ENCODE measurements around the gene P2RY6.

Gene P2RY6

DNA sequence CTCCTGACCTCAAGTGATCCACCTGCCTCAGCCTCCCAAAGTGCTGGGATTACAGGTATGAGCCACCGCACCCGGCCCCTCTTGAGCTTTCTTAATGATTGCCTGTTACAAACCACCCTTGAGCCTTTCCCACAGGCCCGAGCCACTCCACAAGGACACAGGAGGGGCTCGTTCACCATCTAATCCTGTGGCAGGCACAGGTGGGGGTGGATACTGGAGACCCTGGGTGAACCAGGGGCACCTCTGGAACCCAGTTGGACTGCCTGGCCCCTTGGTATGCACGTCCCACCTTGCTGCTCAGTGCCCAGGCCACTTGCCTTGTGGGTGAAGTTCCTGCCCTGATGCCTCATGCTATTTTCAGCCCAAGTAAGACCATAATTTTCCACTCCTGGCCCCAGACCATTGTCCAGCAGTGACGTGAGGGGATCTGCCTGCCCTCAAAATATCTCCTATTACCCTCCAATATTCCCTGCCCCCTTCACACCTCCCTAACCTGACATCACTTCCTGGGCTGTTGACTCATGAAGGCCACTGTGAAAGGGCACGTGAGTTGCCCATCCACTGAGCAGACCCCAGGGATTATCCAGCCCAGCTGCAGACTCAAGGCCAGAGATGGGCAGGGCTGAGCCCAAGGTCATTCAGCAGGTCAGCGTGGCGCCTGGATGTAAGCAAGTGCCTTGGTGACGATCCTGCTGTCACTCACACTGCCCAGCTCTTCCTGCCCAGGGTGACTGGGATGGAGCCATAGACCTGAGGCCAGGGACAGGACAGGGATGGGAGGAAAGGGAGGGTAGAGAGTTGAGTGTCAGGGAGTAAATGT is 34.5 kb upstream of the P2RY6 start:
- DNase-seq (ENCODE audit: low read depth): peak; percentile 70

DNA sequence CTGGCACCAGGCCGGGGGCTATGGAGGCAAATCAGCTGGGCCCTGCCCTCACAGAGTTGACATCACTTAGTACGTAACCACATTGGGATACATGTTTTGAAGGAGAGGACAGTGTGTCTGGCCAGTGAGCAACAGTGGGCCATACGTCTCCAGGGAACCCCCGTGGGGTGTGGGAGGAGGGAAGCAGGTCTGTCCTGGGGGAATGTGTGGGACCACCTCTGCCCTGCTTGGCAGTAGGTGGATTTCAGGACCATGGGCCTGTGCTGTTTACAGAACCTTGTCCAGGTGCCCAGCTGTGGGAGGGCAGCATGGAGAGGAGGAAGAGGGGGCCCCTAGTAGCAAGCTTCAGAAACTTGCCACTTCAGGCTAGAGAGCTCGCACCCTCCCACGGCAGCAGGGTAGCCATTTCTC is 33.0 kb upstream of the P2RY6 start:
- no peak for DNase-seq (ENCODE audit: low read depth)

DNA sequence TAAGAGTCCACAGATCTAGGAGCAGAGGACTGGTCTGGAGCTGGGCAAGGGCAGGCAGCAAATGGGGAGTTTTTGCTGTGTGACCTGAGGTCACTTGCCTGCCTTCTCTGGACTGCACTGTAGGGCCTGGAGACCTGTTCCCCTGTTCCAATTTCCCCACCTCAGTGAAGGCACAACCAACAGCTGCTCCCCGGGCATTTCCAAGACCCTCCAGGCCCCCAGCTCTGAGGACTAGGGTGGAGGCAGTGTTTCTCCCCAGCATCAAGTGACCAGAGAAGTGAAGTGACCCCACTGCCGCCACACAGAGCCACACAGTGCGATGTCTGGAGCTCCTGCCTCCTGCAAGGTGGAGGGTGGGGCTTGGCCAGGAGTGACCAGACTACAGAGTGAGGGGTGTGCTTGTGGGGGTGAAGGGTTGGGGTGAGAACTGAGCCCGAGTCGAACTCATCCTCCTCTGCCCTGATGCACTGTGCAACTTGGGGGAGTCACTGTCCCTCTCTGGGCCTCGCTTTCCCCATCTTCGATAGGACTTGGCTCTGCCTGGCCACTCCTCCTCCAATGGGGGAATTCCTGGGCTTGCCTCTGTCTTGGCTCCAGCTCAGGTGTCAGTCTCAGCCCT is 32.5 kb upstream of the P2RY6 start:
- no peak for DNase-seq (ENCODE audit: low read depth)

DNA sequence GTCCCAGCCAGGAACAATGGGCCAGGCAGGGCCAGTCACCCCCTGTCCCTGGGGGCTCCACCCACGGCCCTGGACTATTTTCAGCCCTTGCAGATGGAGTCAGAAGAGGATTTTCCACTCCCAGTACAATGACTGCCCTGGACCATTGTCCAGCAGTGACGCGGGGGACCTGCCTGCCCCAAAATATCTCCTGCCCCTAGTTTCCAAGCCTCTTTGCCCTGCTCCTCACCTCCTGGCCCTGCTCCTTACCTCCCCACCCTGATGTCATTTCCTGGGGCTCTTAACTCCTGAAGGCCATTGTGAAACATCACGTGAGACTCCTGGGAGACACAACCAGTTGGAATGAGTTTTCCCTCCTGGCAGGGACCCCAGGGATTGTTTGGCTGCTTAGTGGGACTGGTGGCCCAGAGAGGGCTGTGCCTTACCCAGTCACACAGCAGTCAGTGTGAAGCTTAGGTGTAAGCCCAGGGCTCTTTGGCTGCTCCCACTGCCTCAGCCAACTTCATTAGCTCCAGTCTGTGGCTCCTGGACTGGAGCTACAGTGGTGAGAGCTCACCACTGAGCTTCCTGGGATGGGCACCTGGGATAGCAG is 31.9 kb upstream of the P2RY6 start:
- peak; percentile 53 for DNase-seq (ENCODE audit: low read depth)

DNA sequence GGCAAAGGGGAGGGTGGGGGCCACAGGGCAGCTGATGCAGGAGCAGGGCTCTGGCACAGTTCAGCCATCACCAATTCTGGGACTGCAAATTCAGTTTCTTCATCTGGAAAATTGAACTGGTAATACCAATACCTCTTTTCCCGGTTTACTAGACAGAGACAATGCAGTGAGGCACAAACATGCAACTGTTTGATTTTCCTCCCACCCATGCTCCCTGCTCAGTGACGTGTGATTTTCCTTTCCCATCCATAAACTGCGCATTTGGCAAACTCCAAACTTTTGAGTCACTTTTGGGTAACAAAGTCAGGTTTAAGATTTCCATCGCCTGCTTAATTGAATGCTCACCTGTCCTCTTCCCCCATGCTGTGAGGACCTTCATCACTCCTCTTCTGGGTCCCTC is 30.8 kb upstream of the P2RY6 start:
- no peak for DNase-seq (ENCODE audit: low read depth)

DNA sequence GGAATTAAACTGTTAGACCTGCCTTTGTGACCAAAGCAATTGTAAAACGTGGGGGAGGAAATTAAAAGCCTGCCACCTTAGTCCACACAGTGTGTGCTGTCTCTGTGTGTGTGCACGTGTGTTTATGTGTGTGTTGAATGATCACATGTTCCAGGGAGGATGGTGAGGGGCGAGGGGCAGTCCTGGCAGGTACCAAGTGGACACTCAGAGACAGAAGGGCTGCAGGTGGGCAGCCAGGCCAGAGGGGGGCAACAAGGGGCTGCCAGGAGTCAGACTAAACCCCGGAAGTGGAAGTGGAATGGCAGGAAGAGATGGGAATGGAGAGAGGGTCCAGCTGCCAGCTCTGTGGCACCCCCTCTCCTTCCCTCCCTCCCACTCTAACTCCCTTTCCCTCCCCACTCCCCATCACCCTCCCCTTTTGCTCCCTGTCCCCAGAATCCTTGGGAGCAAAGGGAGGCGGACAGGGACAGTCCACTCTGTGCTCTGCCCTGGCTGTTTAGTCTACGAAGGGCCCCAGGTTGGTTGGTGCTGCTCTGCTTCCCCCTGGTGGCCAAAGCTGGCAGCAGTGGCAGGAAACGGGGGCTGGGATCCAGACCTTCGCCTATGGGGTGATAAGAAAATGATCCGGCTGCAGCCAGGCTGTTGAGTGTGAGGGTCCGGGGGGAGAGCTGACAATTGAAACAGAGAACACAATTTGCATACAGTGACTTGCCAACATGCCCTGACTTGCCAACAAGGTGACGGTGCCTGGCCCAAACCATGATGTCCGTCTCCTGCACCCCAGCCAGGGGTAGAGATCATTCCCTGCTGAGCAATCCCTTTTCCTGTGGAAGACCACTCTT is 29.7 kb upstream of the P2RY6 start:
- DNase-seq (ENCODE audit: low read depth): peak; percentile 79

DNA sequence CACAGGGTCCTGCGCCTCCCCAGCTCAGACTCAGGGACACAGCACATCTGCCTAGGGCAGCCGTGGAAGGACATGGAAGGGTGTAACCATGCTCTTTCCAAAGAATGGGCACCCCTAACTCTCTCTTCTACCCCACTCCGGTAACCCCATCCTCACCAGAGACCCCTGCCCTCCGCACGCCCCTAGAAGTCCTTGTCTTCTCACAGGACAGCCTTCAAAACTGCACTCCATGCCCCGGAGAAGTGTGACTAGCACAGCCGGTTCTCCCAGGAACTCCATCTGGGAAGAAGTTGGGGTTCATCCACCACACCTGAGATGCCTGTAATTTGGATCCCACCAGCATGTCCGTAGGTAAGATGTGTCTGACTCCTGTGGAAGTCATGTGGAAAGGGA is 29.0 kb upstream of the P2RY6 start:
- DNase-seq (ENCODE audit: low read depth): no peak

DNA sequence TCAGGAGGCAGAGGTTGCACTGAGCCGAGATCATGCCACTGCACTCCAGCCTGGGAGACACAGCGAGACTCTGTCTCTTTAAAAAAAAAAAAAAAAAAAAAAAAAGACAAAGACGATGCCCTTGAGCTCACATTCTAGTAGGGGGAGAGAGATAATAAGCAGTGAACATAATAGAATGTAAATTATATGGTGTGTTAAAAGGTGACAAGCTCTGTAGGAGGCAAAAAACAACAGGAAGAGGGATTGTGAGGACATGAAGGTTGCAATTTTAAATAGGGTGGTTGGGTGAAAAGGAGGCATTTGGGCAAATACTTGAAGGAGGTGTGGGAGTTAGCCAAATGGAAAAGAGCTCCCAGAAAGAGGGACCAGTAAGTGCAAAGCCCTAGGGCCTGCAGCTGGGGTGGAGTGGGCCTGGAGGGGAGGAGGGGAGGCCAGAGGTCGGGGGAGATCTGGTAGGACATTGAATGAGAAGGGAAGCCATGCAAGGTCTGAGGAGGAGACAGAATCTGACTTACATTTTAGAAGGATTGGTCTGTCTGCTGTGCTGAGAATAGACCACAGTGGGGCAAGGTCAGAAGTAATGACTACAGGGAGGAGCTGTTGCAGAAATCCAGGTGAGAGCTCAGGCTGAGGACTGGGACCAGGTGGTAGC is 27.4 kb upstream of the P2RY6 start:
- no peak for DNase-seq (ENCODE audit: low read depth)

DNA sequence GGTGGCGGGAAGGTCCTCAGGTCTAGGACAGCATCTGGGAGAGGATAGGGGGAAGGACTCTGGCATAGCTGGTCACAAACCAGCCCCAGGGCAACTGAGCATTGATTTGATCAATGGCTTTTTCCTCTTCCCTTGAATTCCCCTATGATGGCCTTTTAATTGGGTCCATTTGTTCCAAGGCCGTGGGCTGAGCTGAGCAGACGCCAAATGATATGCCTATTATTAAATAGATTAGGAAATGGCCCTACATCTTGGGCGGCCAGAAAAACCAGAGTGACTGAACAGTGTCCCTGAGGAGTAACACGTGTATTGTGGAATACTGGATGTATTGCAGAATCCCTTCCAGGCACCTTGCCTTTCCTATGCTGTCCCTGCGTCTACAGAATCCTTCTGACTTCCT is 26.7 kb upstream of the P2RY6 start:
- no peak for DNase-seq (ENCODE audit: low read depth)

DNA sequence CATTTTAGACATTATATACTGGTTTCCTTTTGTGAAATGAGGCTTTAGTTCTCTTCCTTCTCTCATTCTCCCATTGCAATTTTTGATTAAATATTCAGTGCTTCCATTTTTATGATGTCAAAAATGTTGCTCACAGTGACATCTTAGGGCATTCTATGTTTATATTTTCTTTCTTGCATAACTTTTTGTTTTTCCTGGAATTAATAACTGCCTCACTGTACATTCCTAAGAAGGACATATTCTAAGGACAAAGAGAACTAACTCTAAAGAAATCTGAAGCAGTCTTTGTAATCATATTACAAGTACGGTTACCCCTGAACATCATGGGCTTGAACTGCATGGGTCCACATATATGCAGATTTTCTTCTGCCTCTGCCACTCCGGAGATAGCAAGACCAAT is 25.8 kb upstream of the P2RY6 start:
- DNase-seq (ENCODE audit: low read depth): no peak

DNA sequence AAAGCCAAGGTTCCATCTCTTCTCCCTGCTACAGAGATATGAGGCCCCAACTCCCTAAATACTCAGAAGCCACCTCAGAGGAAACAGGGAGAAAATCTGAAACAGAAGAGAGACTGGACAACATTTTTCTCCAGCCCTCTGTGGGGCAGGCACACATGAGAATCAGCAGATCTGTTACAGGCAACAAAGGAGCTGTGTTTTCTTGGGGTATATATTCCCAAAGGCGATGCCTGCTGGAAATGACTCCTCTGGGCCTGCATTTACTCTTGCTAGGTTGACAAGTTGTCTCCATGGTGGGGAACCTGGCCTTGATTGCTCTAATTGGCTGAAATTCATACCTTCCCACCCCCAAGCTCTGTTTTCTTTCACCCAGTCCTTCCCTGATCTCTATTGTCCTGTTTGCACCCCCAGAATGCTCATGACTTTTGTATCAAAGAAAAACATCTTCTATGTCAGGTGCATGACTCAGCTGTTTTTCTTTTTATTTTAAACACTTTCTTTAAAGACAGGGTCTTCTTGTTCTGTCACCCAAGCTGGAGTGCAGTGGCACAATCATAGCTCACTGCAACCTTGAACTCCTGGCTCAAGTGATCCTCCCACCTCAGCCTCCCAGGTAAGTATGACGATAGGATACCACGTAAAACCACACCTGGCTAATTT is 23.5 kb upstream of the P2RY6 start:
- DNase-seq (ENCODE audit: low read depth): no peak

DNA sequence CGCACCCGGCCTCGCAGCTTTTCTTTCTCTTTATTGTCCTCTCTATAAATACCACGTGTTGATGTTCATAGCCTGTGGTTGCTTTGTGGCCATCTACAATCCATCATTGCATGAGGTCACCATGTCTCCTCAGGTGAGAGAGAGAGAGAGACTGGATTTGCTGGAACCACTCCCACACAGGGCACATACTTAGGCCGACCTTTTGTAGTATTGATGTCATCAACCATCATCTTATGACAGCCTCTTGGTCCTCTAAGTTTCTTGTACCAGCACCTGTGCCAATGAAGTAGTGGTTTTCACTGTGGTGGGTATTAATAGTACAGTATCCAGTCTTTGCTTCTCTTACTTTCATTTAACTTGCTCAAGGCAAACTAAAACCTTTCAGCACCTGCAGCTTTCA is 22.8 kb upstream of the P2RY6 start:
- no peak for DNase-seq (ENCODE audit: low read depth)

DNA sequence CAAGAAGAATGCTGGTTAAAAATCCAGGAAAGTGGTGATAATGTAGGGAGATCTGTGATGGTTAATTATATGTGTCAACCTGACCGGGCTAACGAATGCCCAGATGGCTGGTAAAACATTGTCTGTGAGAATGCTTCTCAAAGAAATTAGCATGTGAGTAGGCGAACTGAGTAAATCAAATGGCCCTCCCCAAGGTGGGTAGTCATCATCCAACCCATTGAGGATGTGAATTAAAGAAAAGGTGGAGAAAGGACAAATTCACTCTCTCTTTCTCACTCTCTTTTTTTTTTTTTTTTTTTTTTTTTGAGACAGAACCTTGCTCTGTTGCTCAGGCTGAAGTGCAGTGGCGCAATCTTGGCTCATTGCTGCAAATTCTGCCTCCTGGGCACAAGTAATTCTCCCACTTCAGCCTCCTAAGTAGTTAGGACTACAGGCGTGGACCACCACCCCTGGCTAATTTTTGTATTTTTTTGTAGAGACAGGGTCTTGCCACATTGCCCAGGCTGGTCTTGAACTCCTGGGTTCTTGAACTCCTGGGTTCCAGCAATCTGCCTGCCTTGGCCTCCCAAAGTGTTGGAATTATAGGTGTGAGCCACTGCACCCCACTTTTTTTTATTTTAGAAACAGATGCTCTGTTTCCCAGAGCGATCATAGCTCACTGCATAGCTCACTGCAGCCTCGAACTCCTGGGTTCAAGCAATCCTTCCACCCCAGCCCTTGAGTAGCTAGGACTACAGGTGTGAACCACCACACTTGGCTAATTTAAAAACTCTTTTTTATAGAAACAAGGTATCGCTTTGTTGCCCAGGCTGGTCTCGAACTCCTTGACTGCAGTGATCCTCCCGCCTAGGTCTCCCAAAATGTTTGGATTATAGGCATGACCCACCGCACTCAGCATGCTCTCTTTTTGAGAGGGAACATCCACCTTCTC is 22.0 kb upstream of the P2RY6 start:
- no peak for DNase-seq (ENCODE audit: low read depth)

DNA sequence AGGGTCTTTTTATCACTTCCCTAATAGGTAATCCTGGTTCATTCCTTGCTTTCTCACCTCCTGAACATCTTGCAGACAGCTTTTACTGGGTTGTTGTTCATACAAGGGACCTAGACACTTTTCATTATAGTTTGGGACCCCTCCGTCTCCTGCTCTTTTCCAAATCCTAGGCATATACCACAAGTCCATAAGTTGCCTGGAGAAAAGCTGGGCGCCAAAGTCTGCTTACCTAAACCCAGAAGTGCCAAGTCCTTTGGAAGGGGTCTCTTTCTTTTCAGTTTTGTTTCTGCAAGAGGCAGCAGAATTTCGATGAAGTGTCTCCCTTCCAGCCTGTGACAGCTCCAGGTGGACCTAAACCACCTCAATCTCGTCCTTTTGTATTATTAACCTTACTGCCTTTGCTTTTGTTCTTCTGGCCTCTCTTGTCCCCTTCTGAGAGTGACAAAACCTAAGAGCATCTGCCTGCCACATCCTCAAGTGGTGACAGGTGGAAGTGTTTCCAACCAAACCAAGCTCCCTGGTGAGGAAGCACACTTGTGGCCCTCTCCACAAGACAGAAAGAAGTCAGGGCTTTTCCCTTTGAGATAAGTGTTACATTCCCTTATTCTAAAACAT is 19.5 kb upstream of the P2RY6 start:
- peak; percentile 28 for DNase-seq (ENCODE audit: low read depth)

DNA sequence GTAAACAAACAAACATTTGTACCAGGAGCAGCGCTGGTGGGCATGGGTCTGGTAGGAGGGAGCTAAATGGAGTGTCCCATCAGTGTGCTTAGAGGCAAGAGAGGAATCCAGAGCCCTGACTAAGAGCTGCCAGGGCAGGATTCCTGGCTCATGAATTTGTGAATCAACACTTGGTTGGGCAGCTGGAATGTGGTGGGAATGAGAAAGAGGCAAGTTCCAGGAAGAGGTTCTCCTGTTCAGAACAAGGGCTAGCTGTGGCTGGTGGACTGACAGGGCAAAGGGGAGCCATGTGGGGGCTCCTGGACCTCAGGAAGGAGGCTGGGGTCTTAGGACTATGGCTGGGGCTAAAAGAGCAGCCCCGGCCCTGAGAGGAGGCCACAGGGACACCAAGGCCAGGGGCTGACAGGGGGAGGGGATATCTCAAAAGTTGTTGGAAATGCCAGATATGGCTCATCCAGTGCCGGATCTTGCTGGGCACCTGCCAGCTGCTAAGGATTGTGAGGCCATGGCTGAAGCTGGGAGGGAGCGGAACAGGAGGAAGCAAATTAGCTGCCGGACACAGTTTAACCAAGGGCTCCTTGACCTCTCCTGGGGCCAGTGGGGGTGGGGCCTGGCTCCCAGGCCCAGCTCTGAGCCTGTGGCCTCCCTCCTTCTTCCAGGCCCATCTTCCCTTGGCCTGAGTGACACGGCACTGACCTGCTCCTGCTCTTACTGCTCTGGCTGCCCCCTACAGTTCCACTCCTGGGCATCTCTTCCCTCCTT is 14.6 kb upstream of the P2RY6 start:
- peak; percentile 95 for DNase-seq (ENCODE audit: low read depth)

DNA sequence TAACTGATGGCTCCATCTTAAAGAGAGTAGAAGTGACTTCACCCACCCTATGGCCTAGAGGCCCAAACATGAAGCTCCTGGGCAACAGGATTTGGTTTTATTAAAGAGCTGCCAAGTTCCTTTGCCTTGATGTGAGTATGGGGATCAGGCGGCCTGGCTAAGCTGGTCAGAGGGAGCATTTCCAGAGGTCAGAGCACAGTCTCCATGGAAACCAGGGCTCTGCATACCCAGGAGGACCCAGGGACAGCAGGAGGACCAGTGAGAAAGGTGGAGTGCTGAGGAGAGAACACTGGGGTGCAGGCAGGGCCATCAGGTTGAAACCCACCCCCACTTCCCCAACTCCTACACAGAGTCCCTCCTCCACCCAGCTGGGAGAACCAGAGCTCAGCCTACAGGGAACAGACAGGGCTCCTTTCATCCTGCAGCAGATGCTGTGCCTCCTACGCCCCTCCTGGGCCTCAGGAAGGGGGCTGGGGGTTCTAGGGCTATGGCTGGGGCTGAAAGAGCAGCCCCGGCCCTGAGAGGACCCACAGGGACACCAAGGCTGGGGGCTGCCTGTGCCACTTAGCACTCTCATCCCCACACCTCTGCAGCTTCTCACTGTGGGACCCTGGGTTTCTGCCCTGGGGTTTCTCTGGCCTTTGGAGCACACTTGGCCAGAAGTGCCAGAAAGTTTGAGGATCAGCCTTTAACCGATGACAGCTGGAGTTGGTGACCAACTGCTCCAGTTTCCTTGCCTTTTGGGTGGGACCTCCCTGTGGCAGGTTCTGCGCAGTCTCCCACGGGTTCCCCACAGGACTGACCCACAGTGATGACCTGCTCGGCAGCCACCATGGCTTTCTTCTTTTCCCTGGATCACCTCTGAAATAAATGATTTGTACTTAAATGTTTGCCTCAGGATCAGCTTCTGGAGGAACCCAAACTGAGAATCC is 13.8 kb upstream of the P2RY6 start:
- DNase-seq (ENCODE audit: low read depth): no peak

DNA sequence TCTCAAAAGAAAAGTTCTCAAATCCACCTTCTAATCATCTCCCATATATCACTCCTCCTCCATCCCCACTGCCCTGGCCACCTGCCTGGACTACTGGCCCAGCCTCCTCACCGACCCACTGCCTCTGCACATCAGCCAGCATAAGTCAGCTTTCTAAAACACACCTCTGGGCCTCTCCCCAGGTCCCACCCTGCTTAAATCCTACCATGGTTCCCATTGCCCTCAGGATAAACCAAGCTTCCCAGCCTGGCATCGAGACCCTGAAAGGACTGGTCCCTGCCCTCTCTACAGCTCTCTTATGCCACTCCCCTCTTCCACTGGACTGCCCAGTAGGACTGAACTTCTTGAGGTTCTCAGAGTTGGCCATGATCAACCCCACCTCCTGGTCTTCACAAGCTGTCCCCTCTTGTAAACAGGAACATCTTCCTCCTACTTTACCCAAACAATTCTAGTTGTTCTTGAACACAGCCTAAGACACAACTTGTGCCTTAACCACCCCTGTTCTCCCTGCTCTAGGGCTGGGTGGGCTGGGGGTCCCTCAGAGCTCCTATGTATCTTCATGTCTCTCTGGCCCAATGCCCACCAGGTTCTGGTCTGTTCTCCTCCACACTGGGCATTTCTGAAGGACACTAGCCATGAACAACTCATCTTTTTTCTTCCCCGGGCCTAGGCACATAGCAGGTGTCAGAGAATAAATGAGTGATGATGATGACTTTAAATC is 12.6 kb upstream of the P2RY6 start:
- no peak for DNase-seq (ENCODE audit: low read depth)

DNA sequence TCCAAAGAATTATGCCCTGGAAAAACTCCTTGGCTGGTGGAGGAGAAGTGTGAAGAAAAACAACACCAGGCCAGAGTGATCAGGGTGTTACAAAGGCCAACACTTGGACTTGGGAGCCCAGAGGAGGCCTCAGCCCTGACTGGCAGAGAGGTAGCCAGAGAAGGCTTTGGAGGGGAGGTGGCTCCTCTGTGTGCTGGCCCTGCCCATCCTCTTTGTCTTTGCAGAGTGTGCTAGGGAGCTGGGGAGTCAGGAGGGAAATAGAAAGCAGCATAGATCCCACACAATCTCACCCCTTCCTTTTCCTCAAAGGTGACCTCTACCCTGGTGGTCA is 12.0 kb upstream of the P2RY6 start:
- no peak for DNase-seq (ENCODE audit: low read depth)

All from ELR (cell line).